H1 (cell line): ENCODE results near the gene OR4C11. TPM values are rescaled to one million over a fixed set of nuclear protein-coding genes. Genes with fewer than 3 reads are reported as not detected.

ENCODE experiments used
- EGR1 ChIP-seq: IDR thresholded peaks from 2 replicates; pipeline ENCODE4 v1.6.1; 2011; ENCODE audit warnings: low read depth, low read length, borderline replicate concordance
- TAF7 ChIP-seq: optimal IDR thresholded peaks from 2 replicates; pipeline ENCODE3; 2011; ENCODE audit warnings: low read depth, mild to moderate bottlenecking, inconsistent platforms, low read length, moderate library complexity, borderline replicate concordance
- ZNF274 ChIP-seq: IDR thresholded peaks from 2 replicates; pipeline ENCODE4 v1.7.0; 2012; ENCODE audit warnings: low read length, borderline replicate concordance; ENCODE audit errors: extremely low read depth
- polyA plus RNA-seq, 7 experiments: library from polyadenylated mRNA; depleted of rRNA in 3 of 7; stranded (reverse) in 5 of 7; unstranded in 2 of 7; fragments of >200 nt in 5 of 7; fragments of 200-250 nt in 2 of 7; gene quantifications; 1 replicate in 5 of 7; 2 replicates in 1 of 7; 4 replicates in 1 of 7; pipeline versions ENCODE4 v1.2.1 to v1.2.3, GENCODE V29; 2011 to 2013; ENCODE audit warnings: missing spikeins in 2 of 7, mixed read lengths in 2 of 7
- total RNA-seq: library from RNA; stranded (reverse); fragmentation: NEBNext Ultra II Directional; extraction: Animal tissue kit (Norgen Biotek cat#: 25700); gene quantifications from 2 replicates; pipeline ENCODE4 v1.2.1, GENCODE V29; 2021
- TF ChIP-seq, protein P1 (sequence below): fragments of 300-600 bp; sonication (generic); IDR thresholded peaks from 2 replicates; pipeline ENCODE4 v1.7.1; 2012; ENCODE audit warnings: low read length, moderate library complexity, mild to moderate bottlenecking, inconsistent platforms; ENCODE audit not compliant: insufficient replicate concordance
- TF ChIP-seq, protein P2 (sequence below): IDR thresholded peaks from 2 replicates; pipeline ENCODE4 v1.6.1; 2011; ENCODE audit warnings: low read length, improper control_type of control experiment

Gene OR4C11
- total and polyA plus RNA-seq, 2 of the 8 experiments (the other 6 are each of a cell fraction or from before 2014, with no cell fraction given), result not detected

DNA sequence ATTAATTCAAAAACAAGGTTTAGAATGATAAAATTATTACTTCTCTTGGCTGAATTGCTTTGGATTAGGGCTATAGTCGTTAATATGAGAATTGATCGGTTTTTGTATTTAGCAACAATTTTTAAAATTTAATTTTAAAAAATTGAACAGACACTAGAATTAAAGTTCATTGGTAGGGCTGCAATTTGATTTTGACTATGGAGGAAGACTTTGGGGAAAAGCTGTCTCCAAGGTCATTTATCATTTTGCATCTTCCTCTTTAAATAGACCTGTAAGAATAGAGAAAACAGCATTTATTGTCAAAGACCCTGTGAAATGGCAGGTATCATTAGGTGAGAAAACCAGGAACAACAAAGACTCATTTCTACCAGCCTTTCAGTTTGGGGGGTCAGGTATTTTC, 40.6 kb upstream of the OR4C11 start, which contains the start of gene OR4S2 (continued):
- TF ChIP-seq, protein P1, sequence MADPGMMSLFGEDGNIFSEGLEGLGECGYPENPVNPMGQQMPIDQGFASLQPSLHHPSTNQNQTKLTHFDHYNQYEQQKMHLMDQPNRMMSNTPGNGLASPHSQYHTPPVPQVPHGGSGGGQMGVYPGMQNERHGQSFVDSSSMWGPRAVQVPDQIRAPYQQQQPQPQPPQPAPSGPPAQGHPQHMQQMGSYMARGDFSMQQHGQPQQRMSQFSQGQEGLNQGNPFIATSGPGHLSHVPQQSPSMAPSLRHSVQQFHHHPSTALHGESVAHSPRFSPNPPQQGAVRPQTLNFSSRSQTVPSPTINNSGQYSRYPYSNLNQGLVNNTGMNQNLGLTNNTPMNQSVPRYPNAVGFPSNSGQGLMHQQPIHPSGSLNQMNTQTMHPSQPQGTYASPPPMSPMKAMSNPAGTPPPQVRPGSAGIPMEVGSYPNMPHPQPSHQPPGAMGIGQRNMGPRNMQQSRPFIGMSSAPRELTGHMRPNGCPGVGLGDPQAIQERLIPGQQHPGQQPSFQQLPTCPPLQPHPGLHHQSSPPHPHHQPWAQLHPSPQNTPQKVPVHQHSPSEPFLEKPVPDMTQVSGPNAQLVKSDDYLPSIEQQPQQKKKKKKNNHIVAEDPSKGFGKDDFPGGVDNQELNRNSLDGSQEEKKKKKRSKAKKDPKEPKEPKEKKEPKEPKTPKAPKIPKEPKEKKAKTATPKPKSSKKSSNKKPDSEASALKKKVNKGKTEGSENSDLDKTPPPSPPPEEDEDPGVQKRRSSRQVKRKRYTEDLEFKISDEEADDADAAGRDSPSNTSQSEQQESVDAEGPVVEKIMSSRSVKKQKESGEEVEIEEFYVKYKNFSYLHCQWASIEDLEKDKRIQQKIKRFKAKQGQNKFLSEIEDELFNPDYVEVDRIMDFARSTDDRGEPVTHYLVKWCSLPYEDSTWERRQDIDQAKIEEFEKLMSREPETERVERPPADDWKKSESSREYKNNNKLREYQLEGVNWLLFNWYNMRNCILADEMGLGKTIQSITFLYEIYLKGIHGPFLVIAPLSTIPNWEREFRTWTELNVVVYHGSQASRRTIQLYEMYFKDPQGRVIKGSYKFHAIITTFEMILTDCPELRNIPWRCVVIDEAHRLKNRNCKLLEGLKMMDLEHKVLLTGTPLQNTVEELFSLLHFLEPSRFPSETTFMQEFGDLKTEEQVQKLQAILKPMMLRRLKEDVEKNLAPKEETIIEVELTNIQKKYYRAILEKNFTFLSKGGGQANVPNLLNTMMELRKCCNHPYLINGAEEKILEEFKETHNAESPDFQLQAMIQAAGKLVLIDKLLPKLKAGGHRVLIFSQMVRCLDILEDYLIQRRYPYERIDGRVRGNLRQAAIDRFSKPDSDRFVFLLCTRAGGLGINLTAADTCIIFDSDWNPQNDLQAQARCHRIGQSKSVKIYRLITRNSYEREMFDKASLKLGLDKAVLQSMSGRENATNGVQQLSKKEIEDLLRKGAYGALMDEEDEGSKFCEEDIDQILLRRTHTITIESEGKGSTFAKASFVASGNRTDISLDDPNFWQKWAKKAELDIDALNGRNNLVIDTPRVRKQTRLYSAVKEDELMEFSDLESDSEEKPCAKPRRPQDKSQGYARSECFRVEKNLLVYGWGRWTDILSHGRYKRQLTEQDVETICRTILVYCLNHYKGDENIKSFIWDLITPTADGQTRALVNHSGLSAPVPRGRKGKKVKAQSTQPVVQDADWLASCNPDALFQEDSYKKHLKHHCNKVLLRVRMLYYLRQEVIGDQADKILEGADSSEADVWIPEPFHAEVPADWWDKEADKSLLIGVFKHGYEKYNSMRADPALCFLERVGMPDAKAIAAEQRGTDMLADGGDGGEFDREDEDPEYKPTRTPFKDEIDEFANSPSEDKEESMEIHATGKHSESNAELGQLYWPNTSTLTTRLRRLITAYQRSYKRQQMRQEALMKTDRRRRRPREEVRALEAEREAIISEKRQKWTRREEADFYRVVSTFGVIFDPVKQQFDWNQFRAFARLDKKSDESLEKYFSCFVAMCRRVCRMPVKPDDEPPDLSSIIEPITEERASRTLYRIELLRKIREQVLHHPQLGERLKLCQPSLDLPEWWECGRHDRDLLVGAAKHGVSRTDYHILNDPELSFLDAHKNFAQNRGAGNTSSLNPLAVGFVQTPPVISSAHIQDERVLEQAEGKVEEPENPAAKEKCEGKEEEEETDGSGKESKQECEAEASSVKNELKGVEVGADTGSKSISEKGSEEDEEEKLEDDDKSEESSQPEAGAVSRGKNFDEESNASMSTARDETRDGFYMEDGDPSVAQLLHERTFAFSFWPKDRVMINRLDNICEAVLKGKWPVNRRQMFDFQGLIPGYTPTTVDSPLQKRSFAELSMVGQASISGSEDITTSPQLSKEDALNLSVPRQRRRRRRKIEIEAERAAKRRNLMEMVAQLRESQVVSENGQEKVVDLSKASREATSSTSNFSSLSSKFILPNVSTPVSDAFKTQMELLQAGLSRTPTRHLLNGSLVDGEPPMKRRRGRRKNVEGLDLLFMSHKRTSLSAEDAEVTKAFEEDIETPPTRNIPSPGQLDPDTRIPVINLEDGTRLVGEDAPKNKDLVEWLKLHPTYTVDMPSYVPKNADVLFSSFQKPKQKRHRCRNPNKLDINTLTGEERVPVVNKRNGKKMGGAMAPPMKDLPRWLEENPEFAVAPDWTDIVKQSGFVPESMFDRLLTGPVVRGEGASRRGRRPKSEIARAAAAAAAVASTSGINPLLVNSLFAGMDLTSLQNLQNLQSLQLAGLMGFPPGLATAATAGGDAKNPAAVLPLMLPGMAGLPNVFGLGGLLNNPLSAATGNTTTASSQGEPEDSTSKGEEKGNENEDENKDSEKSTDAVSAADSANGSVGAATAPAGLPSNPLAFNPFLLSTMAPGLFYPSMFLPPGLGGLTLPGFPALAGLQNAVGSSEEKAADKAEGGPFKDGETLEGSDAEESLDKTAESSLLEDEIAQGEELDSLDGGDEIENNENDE, result no peak
- TF ChIP-seq EGR1, result no peak
- TF ChIP-seq TAF7, result no peak
- TF ChIP-seq, protein P2, sequence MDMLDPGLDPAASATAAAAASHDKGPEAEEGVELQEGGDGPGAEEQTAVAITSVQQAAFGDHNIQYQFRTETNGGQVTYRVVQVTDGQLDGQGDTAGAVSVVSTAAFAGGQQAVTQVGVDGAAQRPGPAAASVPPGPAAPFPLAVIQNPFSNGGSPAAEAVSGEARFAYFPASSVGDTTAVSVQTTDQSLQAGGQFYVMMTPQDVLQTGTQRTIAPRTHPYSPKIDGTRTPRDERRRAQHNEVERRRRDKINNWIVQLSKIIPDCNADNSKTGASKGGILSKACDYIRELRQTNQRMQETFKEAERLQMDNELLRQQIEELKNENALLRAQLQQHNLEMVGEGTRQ, result no peak
- no peak for TF ChIP-seq ZNF274
